K562 (cell line): ENCODE data around the gene BSPRY. TPM values are rescaled to one million over a fixed set of nuclear protein-coding genes. Genes with fewer than 3 reads are reported as not detected.
A peak's percentile ranks its signal among the peaks of the same experiment; 100 is the strongest.

ENCODE experiments used
- ARNT ChIP-seq, 2 experiments: fragments of 450-650 bp; IDR thresholded peaks; 2 replicates each; pipeline ENCODE4 v1.6.1; 2016; ENCODE audit warnings: mild to moderate bottlenecking in 1 of 2
- BHLHE40 ChIP-seq: IDR thresholded peaks from 2 replicates; pipeline ENCODE4 v1.6.1; 2011; ENCODE audit warnings: low read length, improper control_type of control experiment
- CHD1 ChIP-seq: fragments of 200-600 bp; sonication (generic); IDR thresholded peaks from one replicate; pipeline ENCODE4 v1.6.1; 2012; ENCODE audit warnings: mild to moderate bottlenecking, moderate library complexity, low read length, inconsistent platforms
- MBD1 ChIP-seq: fragments of 250-450 bp; sonication (Bioruptor Pico); IDR thresholded peaks from 2 replicates; pipeline ENCODE4 v1.8.0; 2022; ENCODE audit warnings: inconsistent platforms
- TAF9B ChIP-seq: fragments of 450-650 bp; IDR thresholded peaks from 2 replicates; pipeline ENCODE4 v1.6.1; 2018; ENCODE audit warnings: mild to moderate bottlenecking; ENCODE audit not compliant: partially characterized antibody
- TAL1 ChIP-seq: fragments of 450-650 bp; IDR thresholded peaks from 2 replicates; pipeline ENCODE4 v1.6.1; 2016; ENCODE audit warnings: mild to moderate bottlenecking
- UBTF ChIP-seq, 2 experiments: IDR thresholded peaks; 2 replicates each; pipeline ENCODE4 v1.6.1; 2012; ENCODE audit warnings: improper control_type of control experiment in 2 of 2, low read depth in 2 of 2, low read length in 2 of 2, borderline replicate concordance in 1 of 2
- WHSC1 ChIP-seq: IDR thresholded peaks from one replicate; pipeline ENCODE4 v1.6.1; 2012; ENCODE audit warnings: low read length, control low read depth, inconsistent platforms
- ZNF143 ChIP-seq: sonication (generic); formaldehyde crosslinking; IDR thresholded peaks from 2 replicates; pipeline ENCODE4 v1.9.0; 2022; ENCODE audit warnings: mild to moderate bottlenecking, missing genetic modification reagents
- ZNF239 ChIP-seq: fragments of 250-450 bp; sonication (Bioruptor Pico); IDR thresholded peaks from 2 replicates; pipeline ENCODE4 v1.4.0; 2020; ENCODE audit warnings: mild to moderate bottlenecking
- ZNF583 ChIP-seq: fragments of 250-450 bp; sonication (Bioruptor Pico); IDR thresholded peaks from 2 replicates; pipeline ENCODE4 v1.4.0; 2020
- ZNF764 ChIP-seq: fragments of 250-450 bp; sonication (Bioruptor Pico); IDR thresholded peaks from 2 replicates; pipeline ENCODE4 v1.4.0; 2020; ENCODE audit warnings: low read depth, mild to moderate bottlenecking, moderate library complexity
- ZNF79 ChIP-seq: fragments of 250-450 bp; sonication (Bioruptor Pico); IDR thresholded peaks from 2 replicates; pipeline ENCODE4 v1.4.0; 2020; ENCODE audit warnings: low read depth, mild to moderate bottlenecking, moderate library complexity
- polyA plus RNA-seq, 8 experiments: library from polyadenylated mRNA; depleted of rRNA in 4 of 8; stranded (reverse) in 5 of 8; unstranded in 3 of 8; fragments of >200 nt; fragmentation: Nextera tagmentation in 2 of 8; fragmentation: Illumina TruSeq in 1 of 8; extraction: Ambion mirVana in 2 of 8; extraction: Trizol in 1 of 8; gene quantifications; 2 replicates each; pipeline versions ENCODE4 v1.2.1 to v1.2.3, GENCODE V29; 2011 to 2014; ENCODE audit warnings: inconsistent platforms in 1 of 8, missing spikeins in 1 of 8
- total RNA-seq, 7 experiments: library from RNA; depleted of rRNA in 6 of 7; stranded (reverse); fragments of >200 nt in 6 of 7; fragmentation: Illumina TruSeq in 2 of 7; extraction: Trizol in 2 of 7; gene quantifications; 2 replicates each; pipeline versions ENCODE4 v1.2.1 to v1.2.3, GENCODE V29; 2011 to 2021; ENCODE audit warnings: low replicate concordance in 1 of 7
- TF ChIP-seq, protein P1 (sequence below), 2 experiments: fragments of 450-650 bp in 1 of 2; IDR thresholded peaks; 2 replicates each; pipeline ENCODE4 v1.6.1; 2011 to 2017; ENCODE audit warnings: low read depth in 2 of 2, antibody characterized with exemption in 1 of 2, borderline replicate concordance in 1 of 2, low read length in 1 of 2, mild to moderate bottlenecking in 1 of 2, mixed read lengths in 1 of 2; ENCODE audit not compliant: control insufficient read depth in 1 of 2
- TF ChIP-seq, protein P2 (sequence below), 3 experiments: IDR thresholded peaks in 2 of 3; conservative IDR thresholded peaks in 1 of 3; 2 replicates each; pipeline ENCODE4 v1.5.1; 2011 to 2012; ENCODE audit warnings: low read length in 3 of 3, mild to moderate bottlenecking in 3 of 3, control low read depth in 2 of 3, improper control_type of control experiment in 1 of 3, inconsistent platforms in 1 of 3, low read depth in 1 of 3, mixed read lengths in 1 of 3, moderate library complexity in 1 of 3; ENCODE audit not compliant: insufficient read depth in 2 of 3

The BSPRY gene
- total and polyA plus RNA-seq, 9 of the 15 experiments (the other 6 are each of a cell fraction or from before 2014, with no cell fraction given) = 0.07 to 0.67 (median 0.18) TPM

DNA sequence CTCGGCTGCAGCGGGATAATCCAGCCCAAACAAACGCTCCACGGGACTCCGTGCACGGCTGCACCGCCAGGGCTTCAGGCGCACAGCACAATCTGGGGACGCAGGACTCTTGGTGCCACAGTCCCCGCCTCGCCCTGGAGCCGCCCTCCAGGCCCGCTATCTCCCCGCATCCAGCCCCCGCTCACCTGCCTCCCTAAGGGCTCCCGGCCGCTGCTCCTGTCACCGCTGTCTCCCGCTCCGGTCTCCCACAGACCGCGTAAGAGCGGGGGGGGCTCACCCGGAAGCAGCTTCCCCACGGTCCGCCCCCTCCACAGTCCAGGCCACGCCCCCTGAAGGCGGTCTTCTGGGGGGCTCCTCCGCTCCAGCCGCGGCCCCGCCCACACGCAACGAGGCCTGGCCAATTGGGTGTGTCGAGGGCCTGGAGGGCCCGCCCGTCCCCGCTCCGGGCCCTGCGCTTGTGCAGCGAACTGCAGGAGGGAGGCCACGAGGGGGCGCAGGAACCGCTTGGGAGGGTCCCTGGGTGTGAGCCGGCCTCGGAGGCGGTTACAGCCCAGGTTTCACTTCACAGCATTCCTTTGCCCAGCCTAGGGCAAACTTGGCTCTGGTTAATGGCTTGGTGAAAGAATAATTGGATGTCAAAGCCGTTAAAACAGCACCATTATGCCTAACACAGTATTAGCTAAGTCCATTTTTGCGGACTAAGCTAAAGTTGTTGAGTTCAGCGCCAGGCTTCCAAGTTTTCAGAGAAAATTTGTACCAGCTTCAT lies 51.9 kb downstream of the BSPRY start, which contains the start of gene ALAD (continued):
- TF ChIP-seq, protein P1, sequence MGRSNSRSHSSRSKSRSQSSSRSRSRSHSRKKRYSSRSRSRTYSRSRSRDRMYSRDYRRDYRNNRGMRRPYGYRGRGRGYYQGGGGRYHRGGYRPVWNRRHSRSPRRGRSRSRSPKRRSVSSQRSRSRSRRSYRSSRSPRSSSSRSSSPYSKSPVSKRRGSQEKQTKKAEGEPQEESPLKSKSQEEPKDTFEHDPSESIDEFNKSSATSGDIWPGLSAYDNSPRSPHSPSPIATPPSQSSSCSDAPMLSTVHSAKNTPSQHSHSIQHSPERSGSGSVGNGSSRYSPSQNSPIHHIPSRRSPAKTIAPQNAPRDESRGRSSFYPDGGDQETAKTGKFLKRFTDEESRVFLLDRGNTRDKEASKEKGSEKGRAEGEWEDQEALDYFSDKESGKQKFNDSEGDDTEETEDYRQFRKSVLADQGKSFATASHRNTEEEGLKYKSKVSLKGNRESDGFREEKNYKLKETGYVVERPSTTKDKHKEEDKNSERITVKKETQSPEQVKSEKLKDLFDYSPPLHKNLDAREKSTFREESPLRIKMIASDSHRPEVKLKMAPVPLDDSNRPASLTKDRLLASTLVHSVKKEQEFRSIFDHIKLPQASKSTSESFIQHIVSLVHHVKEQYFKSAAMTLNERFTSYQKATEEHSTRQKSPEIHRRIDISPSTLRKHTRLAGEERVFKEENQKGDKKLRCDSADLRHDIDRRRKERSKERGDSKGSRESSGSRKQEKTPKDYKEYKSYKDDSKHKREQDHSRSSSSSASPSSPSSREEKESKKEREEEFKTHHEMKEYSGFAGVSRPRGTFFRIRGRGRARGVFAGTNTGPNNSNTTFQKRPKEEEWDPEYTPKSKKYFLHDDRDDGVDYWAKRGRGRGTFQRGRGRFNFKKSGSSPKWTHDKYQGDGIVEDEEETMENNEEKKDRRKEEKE (IDR thresholded peaks at IDR 0.05; ENCODE audit: borderline replicate concordance in 1 of 2, control insufficient read depth in 1 of 2, low read depth in 2 of 2, low read length in 1 of 2) = 0 out of 4 replicates have a peak, but pooled peaks of 1 of the 2 experiments have one; percentile 13
- TF ChIP-seq, protein P2, sequence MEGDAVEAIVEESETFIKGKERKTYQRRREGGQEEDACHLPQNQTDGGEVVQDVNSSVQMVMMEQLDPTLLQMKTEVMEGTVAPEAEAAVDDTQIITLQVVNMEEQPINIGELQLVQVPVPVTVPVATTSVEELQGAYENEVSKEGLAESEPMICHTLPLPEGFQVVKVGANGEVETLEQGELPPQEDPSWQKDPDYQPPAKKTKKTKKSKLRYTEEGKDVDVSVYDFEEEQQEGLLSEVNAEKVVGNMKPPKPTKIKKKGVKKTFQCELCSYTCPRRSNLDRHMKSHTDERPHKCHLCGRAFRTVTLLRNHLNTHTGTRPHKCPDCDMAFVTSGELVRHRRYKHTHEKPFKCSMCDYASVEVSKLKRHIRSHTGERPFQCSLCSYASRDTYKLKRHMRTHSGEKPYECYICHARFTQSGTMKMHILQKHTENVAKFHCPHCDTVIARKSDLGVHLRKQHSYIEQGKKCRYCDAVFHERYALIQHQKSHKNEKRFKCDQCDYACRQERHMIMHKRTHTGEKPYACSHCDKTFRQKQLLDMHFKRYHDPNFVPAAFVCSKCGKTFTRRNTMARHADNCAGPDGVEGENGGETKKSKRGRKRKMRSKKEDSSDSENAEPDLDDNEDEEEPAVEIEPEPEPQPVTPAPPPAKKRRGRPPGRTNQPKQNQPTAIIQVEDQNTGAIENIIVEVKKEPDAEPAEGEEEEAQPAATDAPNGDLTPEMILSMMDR (IDR thresholded peaks at IDR 0.05 in 2 of 3, conservative IDR thresholded peaks at IDR 0.05 in 1 of 3; ENCODE audit: insufficient read depth in 2 of 3, low read depth in 1 of 3, low read length in 3 of 3) = peak; percentile 93 to 96 (median 95)
- no peak for TF ChIP-seq TAF9B
- no peak for TF ChIP-seq ZNF583 (CRISPR knock-in tag)
- no peak for TF ChIP-seq CHD1
- TF ChIP-seq ARNT (IDR thresholded peaks at IDR 0.05) = peak in 1 of 2 experiments; percentile 41; a peak in 1 of 4 replicates
- no peak for TF ChIP-seq ZNF239
- no peak for TF ChIP-seq ZNF764 (CRISPR knock-in tag)
- no peak for TF ChIP-seq WHSC1
- no peak for TF ChIP-seq ZNF79 (CRISPR knock-in tag)
- TF ChIP-seq BHLHE40 = peak; percentile 37; the same call in 1 of the 2 replicates
- peak; percentile 64 to 88; a peak in 2 of 4 replicates for TF ChIP-seq UBTF (IDR thresholded peaks at IDR 0.05; ENCODE audit: borderline replicate concordance in 1 of 2, low read depth in 2 of 2, low read length in 2 of 2)
- no peak for TF ChIP-seq ZNF143
- no peak for TF ChIP-seq MBD1 (CRISPR knock-in tag)
- TF ChIP-seq TAL1 = no peak
